DOHH2 (cell line): ENCODE measurements around the gene RNF6.

Source experiments
- H3F3A ChIP-seq: fragments of 200-600 bp; sonication (generic), shearing (Covaris generic); 2 replicates; pipeline ENCODE4 v1.6.0; 2016; ENCODE audit warnings: antibody characterized with exemption, mild to moderate bottlenecking; ENCODE audit not compliant: control insufficient read depth, insufficient read depth
- H3K27ac ChIP-seq: fragments of 200-600 bp; sonication (generic); 2 replicates; pipeline ENCODE4 v1.5.1; 2014; ENCODE audit warnings: low read depth, mild to moderate bottlenecking, low read length, moderate library complexity
- H3K27me3 ChIP-seq: fragments of 200-600 bp; sonication (generic); 2 replicates; pipeline ENCODE4 v1.6.1; 2014; ENCODE audit warnings: mild to moderate bottlenecking, low read length, mixed read lengths; ENCODE audit not compliant: control insufficient read depth
- H3K36me3 ChIP-seq: fragments of 200-600 bp; sonication (generic); 2 replicates; pipeline ENCODE4 v1.6.1; 2014; ENCODE audit warnings: mild to moderate bottlenecking, low read length, moderate library complexity, mixed read lengths; ENCODE audit not compliant: control insufficient read depth
- H3K4me1 ChIP-seq: fragments of 200-600 bp; sonication (generic); 2 replicates; pipeline ENCODE4 v1.6.1; 2014; ENCODE audit warnings: mild to moderate bottlenecking, low read length, mixed read lengths; ENCODE audit not compliant: control insufficient read depth
- H3K4me2 ChIP-seq: fragments of 200-600 bp; sonication (generic); 2 replicates; pipeline ENCODE4 v1.6.0; 2014; ENCODE audit warnings: mild to moderate bottlenecking, low read length, moderate library complexity
- H3K4me3 ChIP-seq: fragments of 200-600 bp; sonication (generic); 2 replicates; pipeline ENCODE4 v1.5.1; 2014; ENCODE audit warnings: mild to moderate bottlenecking, low read length, mixed read lengths
- H3K79me2 ChIP-seq: fragments of 200-600 bp; sonication (generic); 2 replicates; pipeline ENCODE4 v1.6.1; 2014; ENCODE audit warnings: mild to moderate bottlenecking, low read length, mixed read lengths; ENCODE audit not compliant: control insufficient read depth
- H3K9me2 ChIP-seq: fragments of 200-600 bp; sonication (generic); replicated peaks from 2 replicates; pipeline ENCODE4 v1.6.1; 2014; ENCODE audit warnings: mild to moderate bottlenecking, low read length, mixed read lengths; ENCODE audit not compliant: control insufficient read depth
- H3K9me3 ChIP-seq: fragments of 200-600 bp; sonication (generic); 2 replicates; pipeline ENCODE4 v1.6.1; 2014; ENCODE audit warnings: antibody characterized with exemption, low read length, mixed read lengths; ENCODE audit not compliant: control insufficient read depth, insufficient read depth
- H4K20me1 ChIP-seq: fragments of 200-600 bp; sonication (generic); 2 replicates; pipeline ENCODE4 v1.6.0; 2014; ENCODE audit warnings: low read depth, mild to moderate bottlenecking, antibody characterized with exemption, low read length, moderate library complexity; ENCODE audit not compliant: control insufficient read depth, insufficient read depth
- EZH2phosphoT487 ChIP-seq: fragments of 200-600 bp; sonication (generic); IDR thresholded peaks from 2 replicates; pipeline ENCODE4 v1.6.1; 2017; ENCODE audit warnings: borderline replicate concordance, mild to moderate bottlenecking, antibody characterized with exemption, low read length, moderate library complexity, mixed read lengths
- TF ChIP-seq, protein P1 (sequence below): fragments of 200-600 bp; sonication (generic); IDR thresholded peaks from one replicate; pipeline ENCODE4 v1.5.1; 2014; ENCODE audit warnings: antibody characterized with exemption, mild to moderate bottlenecking, low read depth, low read length; ENCODE audit not compliant: poor library complexity, severe bottlenecking

The RNF6 gene

DNA sequence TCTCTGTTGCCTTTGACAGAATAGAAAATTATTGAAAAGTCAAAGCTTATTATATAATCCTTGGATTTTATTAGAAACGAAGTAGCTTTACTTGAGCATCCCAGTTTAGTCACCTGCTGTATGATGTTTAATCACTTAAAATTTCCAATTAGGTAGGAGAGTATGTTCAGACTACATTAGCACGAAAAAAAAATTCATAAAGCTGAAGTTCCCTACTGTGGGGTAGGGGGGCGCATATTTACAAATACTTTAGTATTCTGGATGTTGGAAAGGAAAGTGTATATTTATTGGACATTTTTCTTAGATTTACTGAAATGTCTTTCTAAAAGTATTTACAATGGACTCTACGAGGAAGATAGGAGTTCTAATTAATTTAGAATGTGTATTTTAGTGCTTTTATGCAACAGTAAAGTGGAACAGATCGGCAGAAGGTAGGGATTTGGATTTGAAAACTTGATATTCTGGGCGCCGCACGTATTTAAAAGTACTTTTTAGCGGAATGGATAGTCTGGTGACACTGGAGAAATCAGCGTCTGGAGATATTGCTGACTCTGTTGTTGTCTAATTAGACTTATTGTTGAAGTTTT lies 33.7 kb upstream of the RNF6 start:
- peaks cover 14% of the 10 kb centered on the region for H4K20me1 ChIP-seq
- peaks cover 2% of the 10 kb centered on the region; the same call in 1 of the 2 replicates for H3F3A ChIP-seq
- H3K9me3 ChIP-seq: no peaks in the 10 kb centered on the region
- H3K79me2 ChIP-seq: peaks cover 66% of the 10 kb centered on the region
- TF ChIP-seq EZH2phosphoT487: no peak
- TF ChIP-seq, protein P1, sequence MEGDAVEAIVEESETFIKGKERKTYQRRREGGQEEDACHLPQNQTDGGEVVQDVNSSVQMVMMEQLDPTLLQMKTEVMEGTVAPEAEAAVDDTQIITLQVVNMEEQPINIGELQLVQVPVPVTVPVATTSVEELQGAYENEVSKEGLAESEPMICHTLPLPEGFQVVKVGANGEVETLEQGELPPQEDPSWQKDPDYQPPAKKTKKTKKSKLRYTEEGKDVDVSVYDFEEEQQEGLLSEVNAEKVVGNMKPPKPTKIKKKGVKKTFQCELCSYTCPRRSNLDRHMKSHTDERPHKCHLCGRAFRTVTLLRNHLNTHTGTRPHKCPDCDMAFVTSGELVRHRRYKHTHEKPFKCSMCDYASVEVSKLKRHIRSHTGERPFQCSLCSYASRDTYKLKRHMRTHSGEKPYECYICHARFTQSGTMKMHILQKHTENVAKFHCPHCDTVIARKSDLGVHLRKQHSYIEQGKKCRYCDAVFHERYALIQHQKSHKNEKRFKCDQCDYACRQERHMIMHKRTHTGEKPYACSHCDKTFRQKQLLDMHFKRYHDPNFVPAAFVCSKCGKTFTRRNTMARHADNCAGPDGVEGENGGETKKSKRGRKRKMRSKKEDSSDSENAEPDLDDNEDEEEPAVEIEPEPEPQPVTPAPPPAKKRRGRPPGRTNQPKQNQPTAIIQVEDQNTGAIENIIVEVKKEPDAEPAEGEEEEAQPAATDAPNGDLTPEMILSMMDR: peak; percentile 67
- H3K4me2 ChIP-seq: peak overlapping the region; percentile 73
- no peak overlapping the region for H3K27ac ChIP-seq
- H3K4me3 ChIP-seq: peak overlapping the region; percentile 80
- H3K4me1 ChIP-seq: peaks cover 31% of the 10 kb centered on the region
- H3K27me3 ChIP-seq: no peaks in the 10 kb centered on the region
- H3K9me2 ChIP-seq: no peaks in the 10 kb centered on the region
- no peaks in the 10 kb centered on the region for H3K36me3 ChIP-seq

DNA sequence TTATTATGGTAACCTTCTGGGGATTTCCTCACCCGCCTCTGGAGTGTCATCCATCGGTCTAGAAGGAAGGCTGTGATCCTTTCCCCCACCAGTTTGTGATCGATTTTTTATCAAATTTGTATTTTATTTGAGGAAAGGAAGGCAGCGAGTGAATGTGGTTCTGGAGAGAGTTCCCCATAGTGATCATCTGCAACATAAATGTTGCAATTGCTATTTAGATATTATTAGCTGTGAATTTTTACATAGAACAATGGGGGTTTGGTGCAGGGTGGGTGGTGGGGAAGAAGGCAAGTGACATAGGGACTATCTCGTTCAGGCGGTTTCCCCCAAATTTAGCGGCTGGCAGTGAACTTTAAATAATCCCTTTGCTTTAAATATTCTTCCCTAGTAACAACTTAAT lies 33.0 kb upstream of the RNF6 start:
- Histone ChIP-seq H3K4me3 (peak overlapping the region; percentile 80), H3K4me2 (peak overlapping the region; percentile 73), H4K20me1 (peaks cover 14% of the 10 kb centered on the region), H3K9me3 (no peaks in the 10 kb centered on the region), H3K27ac (no peak overlapping the region), H3K4me1 (peaks cover 31% of the 10 kb centered on the region), H3K36me3 (no peaks in the 10 kb centered on the region), H3K27me3 (no peaks in the 10 kb centered on the region), H3F3A (peaks cover 2% of the 10 kb centered on the region; the same call in 1 of the 2 replicates), H3K9me2 (no peaks in the 10 kb centered on the region), H3K79me2 (peaks cover 60% of the 10 kb centered on the region)
- TF ChIP-seq, protein P1: no peak
- no peak for TF ChIP-seq EZH2phosphoT487

DNA sequence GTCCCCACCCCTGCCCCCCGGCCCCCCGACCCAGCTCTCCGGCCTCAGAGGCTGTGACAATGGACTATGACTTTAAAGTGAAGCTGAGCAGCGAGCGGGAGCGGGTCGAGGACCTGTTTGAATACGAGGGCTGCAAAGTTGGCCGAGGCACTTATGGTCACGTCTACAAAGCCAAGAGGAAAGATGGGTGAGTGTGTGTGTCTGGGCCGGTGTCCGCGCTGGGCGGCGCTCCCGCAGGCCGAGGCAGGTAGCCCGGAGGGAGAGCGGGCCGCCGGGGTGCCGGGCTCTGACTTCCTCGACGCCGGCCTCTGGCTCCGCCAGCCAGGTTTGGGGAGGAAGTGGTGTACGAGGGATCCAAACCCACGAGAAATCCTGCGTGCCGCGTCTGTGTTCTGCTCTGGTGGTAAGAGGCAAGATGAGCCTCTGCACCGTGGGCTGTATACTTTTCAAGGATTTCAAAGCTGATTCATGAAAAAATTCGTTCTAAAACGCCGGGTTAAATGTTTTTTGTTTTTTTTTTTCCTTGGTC lies 32.5 kb upstream of the RNF6 start:
- peaks cover 55% of the 10 kb centered on the region for H3K79me2 ChIP-seq
- H4K20me1 ChIP-seq: peaks cover 12% of the 10 kb centered on the region

More for the DNA sequence above, 32.5 kb upstream of the RNF6 start:
- TF ChIP-seq, protein P1: no peak
- TF ChIP-seq EZH2phosphoT487: no peak
- Histone ChIP-seq H3K9me3 (no peaks in the 10 kb centered on the region), H3F3A (peaks cover 2% of the 10 kb centered on the region; the same call in 1 of the 2 replicates), H3K27me3 (no peaks in the 10 kb centered on the region), H3K9me2 (no peaks in the 10 kb centered on the region), H3K36me3 (no peaks in the 10 kb centered on the region), H3K4me1 (peaks cover 31% of the 10 kb centered on the region), H3K4me3 (peak overlapping the region; percentile 80), H3K4me2 (peak overlapping the region; percentile 73), H3K27ac (no peak overlapping the region)
